HepG2 (cell line): Measurements from ENCODE around the gene TTLL7.

ENCODE experiments used
- EP300 ChIP-seq, 3 experiments: sonication (generic) in 1 of 3; formaldehyde crosslinking in 1 of 3; IDR thresholded peaks; 2 replicates each; pipeline versions ENCODE4 v1.5.1 to v1.6.1; 2011 to 2020; ENCODE audit warnings: low read depth in 2 of 3, low read length in 2 of 3, borderline replicate concordance in 1 of 3, improper control_type of control experiment in 1 of 3, mild to moderate bottlenecking in 1 of 3, missing genetic modification reagents in 1 of 3, moderate library complexity in 1 of 3
- NFRKB ChIP-seq: fragments of 450-650 bp; IDR thresholded peaks from 2 replicates; pipeline ENCODE4 v1.6.1; 2017
- SUZ12 ChIP-seq: fragments of 150-350 bp; IDR thresholded peaks from 2 replicates; pipeline ENCODE4 v1.6.1; 2014; ENCODE audit warnings: low read depth, low read length
- ZNF256 ChIP-seq: sonication (generic); formaldehyde crosslinking; conservative IDR thresholded peaks from 2 replicates; pipeline ENCODE4 v1.4.0; 2020; ENCODE audit warnings: missing genetic modification reagents
- ZNF839 ChIP-seq: sonication (generic); formaldehyde crosslinking; IDR thresholded peaks from 2 replicates; pipeline ENCODE4 v1.4.0; 2020; ENCODE audit warnings: missing genetic modification reagents, mild to moderate bottlenecking, borderline replicate concordance
- ZZZ3 ChIP-seq: sonication (generic); formaldehyde crosslinking; IDR thresholded peaks from 2 replicates; pipeline ENCODE4 v1.4.0; 2020; ENCODE audit warnings: missing genetic modification reagents, mild to moderate bottlenecking, borderline replicate concordance
- TF ChIP-seq, protein P1 (sequence below): sonication (generic); formaldehyde crosslinking; IDR thresholded peaks from 2 replicates; pipeline ENCODE4 v1.8.1; 2023; ENCODE audit warnings: mild to moderate bottlenecking, missing genetic modification reagents
- TF ChIP-seq, protein P2 (sequence below): sonication (generic); formaldehyde crosslinking; IDR thresholded peaks from 2 replicates; pipeline ENCODE4 v1.4.0; 2020; ENCODE audit warnings: low read depth, missing genetic modification reagents
- TF ChIP-seq, protein P3 (sequence below): conservative IDR thresholded peaks from 2 replicates; pipeline ENCODE4 v1.6.1; 2018; ENCODE audit warnings: missing genetic modification reagents
- TF ChIP-seq, protein P4 (sequence below), 2 experiments: IDR thresholded peaks; 2 replicates each; pipeline ENCODE4 v1.6.1; 2011 to 2012; ENCODE audit warnings: low read length in 2 of 2, borderline replicate concordance in 1 of 2, low read depth in 1 of 2, mild to moderate bottlenecking in 1 of 2, moderate library complexity in 1 of 2

DNA sequence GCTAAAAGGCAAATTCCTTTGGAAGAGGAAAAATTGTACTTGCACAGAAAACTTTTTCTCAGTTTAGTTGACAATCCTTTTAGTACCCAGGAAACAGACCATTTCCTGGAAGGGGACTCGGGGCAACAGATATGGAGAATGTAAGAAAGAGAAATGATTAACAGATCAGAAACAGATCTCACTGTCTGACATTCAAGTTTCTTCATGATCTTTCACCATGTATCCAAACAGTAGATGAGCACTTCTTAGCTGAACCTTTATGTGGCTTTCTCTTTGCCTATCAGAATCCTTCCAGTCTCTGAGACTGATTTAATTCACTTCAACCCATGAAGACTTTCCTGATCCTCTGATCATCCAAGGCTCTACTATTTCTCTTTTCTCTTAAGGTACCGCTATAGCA lies 2.7 kb downstream of the TTLL7 start:
- TF ChIP-seq, protein P1, sequence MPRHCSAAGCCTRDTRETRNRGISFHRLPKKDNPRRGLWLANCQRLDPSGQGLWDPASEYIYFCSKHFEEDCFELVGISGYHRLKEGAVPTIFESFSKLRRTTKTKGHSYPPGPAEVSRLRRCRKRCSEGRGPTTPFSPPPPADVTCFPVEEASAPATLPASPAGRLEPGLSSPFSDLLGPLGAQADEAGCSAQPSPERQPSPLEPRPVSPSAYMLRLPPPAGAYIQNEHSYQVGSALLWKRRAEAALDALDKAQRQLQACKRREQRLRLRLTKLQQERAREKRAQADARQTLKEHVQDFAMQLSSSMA (CRISPR knock-in tag): no peak
- TF ChIP-seq ZZZ3 (CRISPR knock-in tag) (no peak), NFRKB (no peak), ZNF256 (CRISPR knock-in tag) (no peak), EP300 (IDR thresholded peaks at IDR 0.05; ENCODE audit: low read depth in 2 of 2, low read length in 2 of 2) (no peak), EP300 (CRISPR knock-in tag; IDR thresholded peaks at IDR 0.05; ENCODE audit: borderline replicate concordance) (no peak), ZNF839 (no peak), SUZ12 (no peak)
- TF ChIP-seq, protein P2, sequence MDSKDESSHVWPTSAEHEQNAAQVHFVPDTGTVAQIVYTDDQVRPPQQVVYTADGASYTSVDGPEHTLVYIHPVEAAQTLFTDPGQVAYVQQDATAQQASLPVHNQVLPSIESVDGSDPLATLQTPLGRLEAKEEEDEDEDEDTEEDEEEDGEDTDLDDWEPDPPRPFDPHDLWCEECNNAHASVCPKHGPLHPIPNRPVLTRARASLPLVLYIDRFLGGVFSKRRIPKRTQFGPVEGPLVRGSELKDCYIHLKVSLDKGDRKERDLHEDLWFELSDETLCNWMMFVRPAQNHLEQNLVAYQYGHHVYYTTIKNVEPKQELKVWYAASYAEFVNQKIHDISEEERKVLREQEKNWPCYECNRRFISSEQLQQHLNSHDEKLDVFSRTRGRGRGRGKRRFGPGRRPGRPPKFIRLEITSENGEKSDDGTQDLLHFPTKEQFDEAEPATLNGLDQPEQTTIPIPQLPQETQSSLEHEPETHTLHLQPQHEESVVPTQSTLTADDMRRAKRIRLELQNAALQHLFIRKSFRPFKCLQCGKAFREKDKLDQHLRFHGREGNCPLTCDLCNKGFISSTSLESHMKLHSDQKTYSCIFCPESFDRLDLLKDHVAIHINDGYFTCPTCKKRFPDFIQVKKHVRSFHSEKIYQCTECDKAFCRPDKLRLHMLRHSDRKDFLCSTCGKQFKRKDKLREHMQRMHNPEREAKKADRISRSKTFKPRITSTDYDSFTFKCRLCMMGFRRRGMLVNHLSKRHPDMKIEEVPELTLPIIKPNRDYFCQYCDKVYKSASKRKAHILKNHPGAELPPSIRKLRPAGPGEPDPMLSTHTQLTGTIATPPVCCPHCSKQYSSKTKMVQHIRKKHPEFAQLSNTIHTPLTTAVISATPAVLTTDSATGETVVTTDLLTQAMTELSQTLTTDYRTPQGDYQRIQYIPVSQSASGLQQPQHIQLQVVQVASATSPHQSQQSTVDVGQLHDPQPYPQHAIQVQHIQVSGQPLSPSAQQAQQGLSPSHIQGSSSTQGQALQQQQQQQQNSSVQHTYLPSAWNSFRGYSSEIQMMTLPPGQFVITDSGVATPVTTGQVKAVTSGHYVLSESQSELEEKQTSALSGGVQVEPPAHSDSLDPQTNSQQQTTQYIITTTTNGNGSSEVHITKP (CRISPR knock-in tag): no peak
- TF ChIP-seq, protein P3, sequence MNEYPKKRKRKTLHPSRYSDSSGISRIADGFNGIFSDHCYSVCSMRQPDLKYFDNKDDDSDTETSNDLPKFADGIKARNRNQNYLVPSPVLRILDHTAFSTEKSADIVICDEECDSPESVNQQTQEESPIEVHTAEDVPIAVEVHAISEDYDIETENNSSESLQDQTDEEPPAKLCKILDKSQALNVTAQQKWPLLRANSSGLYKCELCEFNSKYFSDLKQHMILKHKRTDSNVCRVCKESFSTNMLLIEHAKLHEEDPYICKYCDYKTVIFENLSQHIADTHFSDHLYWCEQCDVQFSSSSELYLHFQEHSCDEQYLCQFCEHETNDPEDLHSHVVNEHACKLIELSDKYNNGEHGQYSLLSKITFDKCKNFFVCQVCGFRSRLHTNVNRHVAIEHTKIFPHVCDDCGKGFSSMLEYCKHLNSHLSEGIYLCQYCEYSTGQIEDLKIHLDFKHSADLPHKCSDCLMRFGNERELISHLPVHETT: no peak
- TF ChIP-seq, protein P4, sequence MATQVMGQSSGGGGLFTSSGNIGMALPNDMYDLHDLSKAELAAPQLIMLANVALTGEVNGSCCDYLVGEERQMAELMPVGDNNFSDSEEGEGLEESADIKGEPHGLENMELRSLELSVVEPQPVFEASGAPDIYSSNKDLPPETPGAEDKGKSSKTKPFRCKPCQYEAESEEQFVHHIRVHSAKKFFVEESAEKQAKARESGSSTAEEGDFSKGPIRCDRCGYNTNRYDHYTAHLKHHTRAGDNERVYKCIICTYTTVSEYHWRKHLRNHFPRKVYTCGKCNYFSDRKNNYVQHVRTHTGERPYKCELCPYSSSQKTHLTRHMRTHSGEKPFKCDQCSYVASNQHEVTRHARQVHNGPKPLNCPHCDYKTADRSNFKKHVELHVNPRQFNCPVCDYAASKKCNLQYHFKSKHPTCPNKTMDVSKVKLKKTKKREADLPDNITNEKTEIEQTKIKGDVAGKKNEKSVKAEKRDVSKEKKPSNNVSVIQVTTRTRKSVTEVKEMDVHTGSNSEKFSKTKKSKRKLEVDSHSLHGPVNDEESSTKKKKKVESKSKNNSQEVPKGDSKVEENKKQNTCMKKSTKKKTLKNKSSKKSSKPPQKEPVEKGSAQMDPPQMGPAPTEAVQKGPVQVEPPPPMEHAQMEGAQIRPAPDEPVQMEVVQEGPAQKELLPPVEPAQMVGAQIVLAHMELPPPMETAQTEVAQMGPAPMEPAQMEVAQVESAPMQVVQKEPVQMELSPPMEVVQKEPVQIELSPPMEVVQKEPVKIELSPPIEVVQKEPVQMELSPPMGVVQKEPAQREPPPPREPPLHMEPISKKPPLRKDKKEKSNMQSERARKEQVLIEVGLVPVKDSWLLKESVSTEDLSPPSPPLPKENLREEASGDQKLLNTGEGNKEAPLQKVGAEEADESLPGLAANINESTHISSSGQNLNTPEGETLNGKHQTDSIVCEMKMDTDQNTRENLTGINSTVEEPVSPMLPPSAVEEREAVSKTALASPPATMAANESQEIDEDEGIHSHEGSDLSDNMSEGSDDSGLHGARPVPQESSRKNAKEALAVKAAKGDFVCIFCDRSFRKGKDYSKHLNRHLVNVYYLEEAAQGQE (IDR thresholded peaks at IDR 0.05; ENCODE audit: borderline replicate concordance in 1 of 2, low read depth in 1 of 2, low read length in 2 of 2): no peak
